IMR-90 (cell line): ENCODE results near the gene COL5A1. TPM values are rescaled to one million over a fixed set of nuclear protein-coding genes. Genes with fewer than 3 reads are reported as not detected.

Experiments
- ATAC-seq: fragments of 200-7000 bp; cut with Tn5 transposase; 2 replicates; pipeline ENCODE4 v1.9.1; 2020; ENCODE audit warnings: low read depth, mild to moderate bottlenecking, moderate library complexity
- BruUV-seq: library from RNA; stranded (reverse); fragments of 400-500 nt; replicated peaks from 2 replicates; lab custom pipeline; 2021; lab: Mats Ljungman, UMichigan
- CTCF ChIA-PET: fragments of 300-600 bp; formaldehyde crosslinking; extraction: SDS; loops from one replicate; lab custom pipeline; 2021; ENCODE audit warnings: antibody characterized with exemption; lab: Yijun Ruan, JAX
- POLR2A ChIA-PET: fragments of 300-600 bp; sonication (Branson Sonifier 250); formaldehyde crosslinking; loops from one replicate; lab custom pipeline; 2022; ENCODE audit warnings: antibody characterized with exemption; ENCODE audit not compliant: unreplicated experiment; lab: Charles Lee
- DNase-seq: peaks from one replicate; pipeline ENCODE4 v3.0.0; 2013
- H2AFZ ChIP-seq: replicated peaks from 2 replicates; pipeline ENCODE3; 2013; ENCODE audit warnings: low read length, mild to moderate bottlenecking; ENCODE audit not compliant: poor library complexity
- H2AK5ac ChIP-seq: 2 replicates; pipeline ENCODE4 v1.6.1; 2013; ENCODE audit warnings: low read depth, low read length, inconsistent platforms
- H2AK9ac ChIP-seq: replicated peaks from 2 replicates; pipeline ENCODE3; 2013; ENCODE audit warnings: mild to moderate bottlenecking, low read depth, low read length, moderate library complexity; ENCODE audit not compliant: poor library complexity
- H2BK120ac ChIP-seq: 2 replicates; pipeline ENCODE4 v1.6.1; 2013; ENCODE audit warnings: low read depth, low read length, inconsistent platforms
- H2BK15ac ChIP-seq: 3 replicates; pipeline ENCODE4 v1.6.1; 2013; ENCODE audit warnings: low read depth, low read length, inconsistent platforms
- H2BK20ac ChIP-seq: 2 replicates; pipeline ENCODE4 v1.6.1; 2013; ENCODE audit warnings: low read depth, mild to moderate bottlenecking, inconsistent platforms, low read length, moderate library complexity
- H2BK5ac ChIP-seq: 2 replicates; pipeline ENCODE4 v1.6.1; 2013; ENCODE audit warnings: mild to moderate bottlenecking, low read depth, low read length, inconsistent platforms; ENCODE audit not compliant: poor library complexity, severe bottlenecking
- H3K14ac ChIP-seq: replicated peaks from 2 replicates; pipeline ENCODE4 v1.6.1; 2013; ENCODE audit warnings: low read depth, low read length, inconsistent platforms
- H3K18ac ChIP-seq: 2 replicates; pipeline ENCODE4 v1.6.1; 2013; ENCODE audit warnings: low read depth, low read length, control low read depth
- H3K23ac ChIP-seq: 2 replicates; pipeline ENCODE4 v1.6.1; 2013; ENCODE audit warnings: low read depth, low read length, inconsistent platforms
- H3K27ac ChIP-seq: 2 replicates; pipeline ENCODE4 v1.5.1; 2013; ENCODE audit warnings: mild to moderate bottlenecking, control low read depth, low read length; ENCODE audit not compliant: insufficient read depth
- H3K27me3 ChIP-seq: 2 replicates; pipeline ENCODE4 v1.6.1; 2013; ENCODE audit warnings: low read length; ENCODE audit not compliant: control insufficient read depth, insufficient read depth
- H3K36me3 ChIP-seq: 2 replicates; pipeline ENCODE4 v1.6.1; 2013; ENCODE audit warnings: low read length, mixed read lengths; ENCODE audit not compliant: control insufficient read depth, insufficient read depth
- H3K4ac ChIP-seq: 2 replicates; pipeline ENCODE4 v1.6.1; 2013; ENCODE audit warnings: low read depth, low read length, inconsistent platforms
- H3K4me1 ChIP-seq: 2 replicates; pipeline ENCODE4 v1.6.1; 2013; ENCODE audit warnings: low read length, mixed read lengths; ENCODE audit not compliant: control insufficient read depth, insufficient read depth
- H3K4me2 ChIP-seq: 2 replicates; pipeline ENCODE4 v1.6.1; 2013; ENCODE audit warnings: low read depth, mild to moderate bottlenecking, control low read depth, low read length, moderate library complexity
- H3K4me3 ChIP-seq: 2 replicates; pipeline ENCODE4 v1.5.1; 2013; ENCODE audit warnings: low read depth, mild to moderate bottlenecking, control low read depth, low read length, moderate library complexity; ENCODE audit not compliant: insufficient read depth
- H3K56ac ChIP-seq: 2 replicates; pipeline ENCODE4 v1.6.1; 2013; ENCODE audit warnings: low read length, inconsistent platforms; ENCODE audit not compliant: insufficient read depth; ENCODE audit errors: extremely low read depth
- H3K79me1 ChIP-seq, 2 experiments: 2 replicates each; pipeline ENCODE4 v1.6.1; 2013; ENCODE audit warnings: low read length in 2 of 2, inconsistent platforms in 1 of 2, low read depth in 1 of 2
- H3K9ac ChIP-seq: 2 replicates; pipeline ENCODE4 v1.6.1; 2013; ENCODE audit warnings: low read depth, low read length, control low read depth
- H3K9me1 ChIP-seq: 2 replicates; pipeline ENCODE4 v1.6.1; 2013; ENCODE audit warnings: low read length, inconsistent platforms; ENCODE audit not compliant: insufficient read depth
- H3K9me3 ChIP-seq: 2 replicates; pipeline ENCODE4 v1.6.1; 2013; ENCODE audit warnings: low read length; ENCODE audit not compliant: control insufficient read depth, insufficient read depth
- H4K20me1 ChIP-seq: 2 replicates; pipeline ENCODE4 v1.6.1; 2013; ENCODE audit warnings: low read length, inconsistent platforms; ENCODE audit not compliant: insufficient read depth
- H4K5ac ChIP-seq: 2 replicates; pipeline ENCODE4 v1.6.1; 2013; ENCODE audit warnings: mild to moderate bottlenecking, low read depth, low read length, control low read depth
- H4K8ac ChIP-seq, 2 experiments: 2 replicates each; pipeline ENCODE4 v1.6.1; 2013; ENCODE audit warnings: low read depth in 2 of 2, low read length in 2 of 2, control low read depth in 1 of 2, inconsistent platforms in 1 of 2
- H4K91ac ChIP-seq: 2 replicates; pipeline ENCODE4 v1.6.1; 2013; ENCODE audit warnings: low read depth, low read length, inconsistent platforms; ENCODE audit not compliant: insufficient read depth
- BHLHE40 ChIP-seq: fragments of 150-350 bp; IDR thresholded peaks from 2 replicates; pipeline ENCODE4 v1.6.1; 2016; ENCODE audit warnings: mild to moderate bottlenecking, low read depth, low read length
- CEBPB ChIP-seq: IDR thresholded peaks from 2 replicates; pipeline ENCODE4 v1.6.1; 2012; ENCODE audit warnings: low read depth, low read length, improper control_type of control experiment
- CTCF ChIP-seq: conservative IDR thresholded peaks from 2 replicates; pipeline ENCODE4 v1.5.1; 2012; ENCODE audit warnings: mild to moderate bottlenecking, low read depth, low read length, improper control_type of control experiment
- MAZ ChIP-seq: IDR thresholded peaks from 2 replicates; pipeline ENCODE4 v1.6.1; 2012; ENCODE audit warnings: low read depth, mild to moderate bottlenecking, low read length, improper control_type of control experiment, moderate library complexity, borderline replicate concordance
- RAD21 ChIP-seq: IDR thresholded peaks from 2 replicates; pipeline ENCODE4 v1.6.1; 2012; ENCODE audit warnings: low read length, improper control_type of control experiment
- RFX5 ChIP-seq: IDR thresholded peaks from 2 replicates; pipeline ENCODE4 v1.8.0; 2012; ENCODE audit warnings: low read depth, mild to moderate bottlenecking, low read length, moderate library complexity
- WGBS, 2 experiments: methylation state at CpG; one replicate each; pipeline versions ENCODE4 v1.1.5 to v1.1.7; 2013; ENCODE audit warnings: missing lambda C conversion rate in 2 of 2; ENCODE audit not compliant: insufficient read length in 1 of 2; ENCODE audit errors: extremely low coverage in 2 of 2; 5-methylcytosine and 5-hydroxymethylcytosine counted together
- dilution Hi-C: fragments of 300-500 bp; cut with HindIII; formaldehyde crosslinking; loops from one replicate; pipeline ENCODE4 v1.14.3; 2018; ENCODE audit warnings: low sequenced_read_pairs; ENCODE audit not compliant: unreplicated experiment
- in situ Hi-C: fragments of 300-500 bp; cut with MboI; formaldehyde crosslinking; loops from 3 replicates; pipeline ENCODE4 v1.14.3; 2019; ENCODE audit warnings: low sequenced_read_pairs, inconsistent platforms, mixed read lengths
- intact Hi-C: fragments of 100-400 bp; cut with micrococcal nuclease; formaldehyde crosslinking; loops from 2 replicates; pipeline ENCODE4 v1.10.0; 2022
- polyA plus RNA-seq, 3 experiments: library from polyadenylated mRNA; depleted of rRNA; stranded (reverse); fragments of >200 nt; gene quantifications; 2 replicates each; pipeline ENCODE4 v1.2.3, GENCODE V29; 2012; ENCODE audit warnings: low replicate concordance in 1 of 3
- total RNA-seq: library from RNA; depleted of rRNA; stranded (reverse); fragments of >200 nt; gene quantifications from 2 replicates; pipeline ENCODE4 v1.2.3, GENCODE V29; 2012

Gene COL5A1
- total and polyA plus RNA-seq, 2 of the 4 experiments (the other 2 are of a cell fraction) = 19.2 to 173 TPM

GRCh38 chr9:134693011-134693410, 51.4 kb downstream of the COL5A1 start:
- Histone ChIP-seq H3K27me3 (no peaks in the 10 kb centered on the region), H4K20me1 (peaks cover 96% of the 10 kb centered on the region), H2AFZ (no peak overlapping the region), H3K9ac (no peak overlapping the region), H3K9me3 (no peaks in the 10 kb centered on the region), H3K4me3 (no peak overlapping the region), H2BK5ac (no peak overlapping the region), H3K4me1 (peaks cover 5% of the 10 kb centered on the region; the same call in 1 of the 2 replicates), H3K36me3 (peaks cover 57% of the 10 kb centered on the region), H3K4ac (no peak overlapping the region), H3K4me2 (no peak overlapping the region), H3K27ac (no peak overlapping the region), H2BK120ac (no peak overlapping the region), H2AK5ac (no peak overlapping the region), H4K5ac (no peak overlapping the region), H3K56ac (no peak overlapping the region), H2BK15ac (no peak overlapping the region), H4K91ac (no peak overlapping the region), H3K23ac (no peak overlapping the region), H3K14ac (no peak overlapping the region), H2BK20ac (no peak overlapping the region), H3K18ac (no peak overlapping the region), H3K9me1 (peaks cover 20% of the 10 kb centered on the region), H4K8ac (no peak overlapping the region), H3K79me1 (peaks cover 21 to 92% of the 10 kb centered on the region in 2 experiments), H2AK9ac (no peak overlapping the region)
- DNase-seq (no peak), ATAC-seq (no peak)
- intact Hi-C loops (no loop called here), dilution Hi-C loops (no loop called here), in situ Hi-C loops (no loop called here)
- POLR2A ChIA-PET = no interaction called here
- no TSS peak for BruUV-seq
- CTCF ChIA-PET = no interaction called here
- TF ChIP-seq CTCF (no peak), RAD21 (no peak), RFX5 (no peak), MAZ (no peak), CEBPB (no peak), BHLHE40 (no peak)
- WGBS, 2 experiments = 100% methylated on average over 1 of the region's 9 CpGs; no CpG with 5 or more reads in 1 of the 2 experiments
